Measurements from ENCODE around the gene ZBTB20. TPM values are rescaled to one million over a fixed set of nuclear protein-coding genes. Genes with fewer than 3 reads are reported as not detected.

ZBTB20 gene
- total RNA-seq, 4 donors from 2014 or later, result 4.1 to 41.8 (median 11.6) TPM

GRCh38 chr3:114668099-114668498 lies 479.0 kb downstream of the ZBTB20 start:
- intact Hi-C loops (cut with DNase I), result no loop called here
- Histone ChIP-seq H3K9me3 (no peaks in the 10 kb centered on the region), H3K36me3 (no peaks in the 10 kb centered on the region), H3K4me1 (no peaks in the 10 kb centered on the region), H3K27me3 (no peaks in the 10 kb centered on the region), H3K4me3 (no peak overlapping the region), H3K27ac (no peak overlapping the region)
- no peak for DNase-seq
- TF ChIP-seq CTCF (IDR thresholded peaks at IDR 0.05) (no peak), POLR2A (IDR thresholded peaks at IDR 0.05) (no peak)
- 55 to 88% methylated on average over 2 of the region's 2 CpGs for WGBS, 2 donors

GRCh38 chr3:114666623-114667022 lies 480.5 kb downstream of the ZBTB20 start:
- TF ChIP-seq CTCF (IDR thresholded peaks at IDR 0.05) (no peak), POLR2A (IDR thresholded peaks at IDR 0.05) (no peak)
- 75 to 78% methylated on average over 3 of the region's 3 CpGs for WGBS, 2 donors
- H3K27ac ChIP-seq, result no peak overlapping the region
- intact Hi-C loops (cut with DNase I), result no loop called here
- no peaks in the 10 kb centered on the region for H3K27me3 ChIP-seq
- no peaks in the 10 kb centered on the region for H3K4me1 ChIP-seq
- no peak for DNase-seq
- H3K4me3 ChIP-seq, result no peak overlapping the region
- no peaks in the 10 kb centered on the region for H3K9me3 ChIP-seq
- no peaks in the 10 kb centered on the region for H3K36me3 ChIP-seq

GRCh38 chr3:114664006-114664405 lies 483.1 kb downstream of the ZBTB20 start:
- no peak overlapping the region for H3K27ac ChIP-seq
- no peak overlapping the region for H3K4me3 ChIP-seq
- intact Hi-C loops (cut with DNase I), result no loop called here
- DNase-seq, result no peak
- TF ChIP-seq CTCF (IDR thresholded peaks at IDR 0.05) (no peak), POLR2A (IDR thresholded peaks at IDR 0.05) (no peak)
- peaks cover 0 to 23% (median 0%) of the 10 kb centered on the region in 3 donors for H3K4me1 ChIP-seq
- H3K36me3 ChIP-seq, result no peaks in the 10 kb centered on the region
- no peaks in the 10 kb centered on the region for H3K9me3 ChIP-seq
- no peaks in the 10 kb centered on the region for H3K27me3 ChIP-seq

GRCh38 chr3:114660808-114661207 lies 486.3 kb downstream of the ZBTB20 start:
- Histone ChIP-seq H3K4me1 (peaks cover 0 to 23% (median 0%) of the 10 kb centered on the region in 3 donors), H3K4me3 (no peak overlapping the region), H3K27ac (peak overlapping the region in 2 of 4 donors; percentile 67 to 68), H3K9me3 (no peaks in the 10 kb centered on the region), H3K27me3 (no peaks in the 10 kb centered on the region), H3K36me3 (no peaks in the 10 kb centered on the region)
- intact Hi-C loops (cut with DNase I), result no loop called here
- DNase-seq, result no peak
- TF ChIP-seq CTCF (IDR thresholded peaks at IDR 0.05) (no peak), POLR2A (IDR thresholded peaks at IDR 0.05) (no peak)
- WGBS, 2 donors, result 52 to 71% methylated on average over 1 of the region's 1 CpG

- Histone ChIP-seq H3K36me3 (no peaks in the 10 kb centered on the region), H3K27me3 (no peaks in the 10 kb centered on the region), H3K27ac (peak overlapping the region in 2 of 4 donors; percentile 67 to 68), H3K4me3 (no peak overlapping the region), H3K4me1 (peaks cover 0 to 23% (median 0%) of the 10 kb centered on the region in 3 donors), H3K9me3 (no peaks in the 10 kb centered on the region)
- intact Hi-C loops (cut with DNase I), result no loop called here
- DNase-seq, result no peak
- 19 to 26% methylated on average over 6 of the region's 6 CpGs for WGBS, 2 donors
- no peak for TF ChIP-seq CTCF (IDR thresholded peaks at IDR 0.05)
- no peak for TF ChIP-seq POLR2A (IDR thresholded peaks at IDR 0.05)
These were observed 487.0 kb downstream of the ZBTB20 start for GRCh38 chr3:114660124-114660523.
